OCI-M2 (cell line): ENCODE measurements around the gene ABCG8.

Source experiments
- DNase-seq: peaks from one replicate; lab custom pipeline; 2025; ENCODE audit not compliant: unreplicated experiment; lab: John Stamatoyannopoulos, UW

The ABCG8 gene

GRCh38 chr2:43838560-43839267, at the start of gene ABCG8, which contains the start of gene ABCG5:
TSS of gene ABCG8 (plus strand) at chr2:43838971. CDS start at chr2:43839054, 83 bp downstream.
TSS of gene ABCG5 (minus strand) at chr2:43838839. CDS start at chr2:43838679, 160 bp downstream.
- DNase-seq = no peak

- no peak for DNase-seq
Measured at GRCh38 chr2:43790147-43790546, 48.6 kb upstream of the ABCG8 start.

GRCh38 chr2:43791035-43791765, 47.6 kb upstream of the ABCG8 start:
- DNase-seq = no peak

GRCh38 chr2:43792653-43793052, 46.1 kb upstream of the ABCG8 start:
- no peak for DNase-seq

- no peak for DNase-seq
Measured at GRCh38 chr2:43794956-43795355, 43.8 kb upstream of the ABCG8 start.

GRCh38 chr2:43796206-43796605, 42.6 kb upstream of the ABCG8 start:
- no peak for DNase-seq

- no peak for DNase-seq
Measured at GRCh38 chr2:43798300-43798699, 40.5 kb upstream of the ABCG8 start.

- DNase-seq = no peak
Measured at GRCh38 chr2:43800894-43801293, 37.9 kb upstream of the ABCG8 start.

- DNase-seq = no peak
Measured at GRCh38 chr2:43802135-43802534, 36.6 kb upstream of the ABCG8 start.

GRCh38 chr2:43803113-43803512, 35.7 kb upstream of the ABCG8 start:
- no peak for DNase-seq

GRCh38 chr2:43806719-43807031, 32.1 kb upstream of the ABCG8 start:
- DNase-seq = no peak

GRCh38 chr2:43810452-43810851, 28.3 kb upstream of the ABCG8 start:
- DNase-seq = no peak

GRCh38 chr2:43810888-43811287, 27.9 kb upstream of the ABCG8 start:
- DNase-seq = no peak

GRCh38 chr2:43812006-43812405, 26.8 kb upstream of the ABCG8 start:
- no peak for DNase-seq

GRCh38 chr2:43812947-43813346, 25.8 kb upstream of the ABCG8 start:
- no peak for DNase-seq

GRCh38 chr2:43814711-43815110, 24.1 kb upstream of the ABCG8 start:
- no peak for DNase-seq

- no peak for DNase-seq
Measured at GRCh38 chr2:43818761-43819160, 20.0 kb upstream of the ABCG8 start.

- no peak for DNase-seq
Measured at GRCh38 chr2:43819491-43820163, 19.1 kb upstream of the ABCG8 start.

GRCh38 chr2:43822839-43823238, 15.9 kb upstream of the ABCG8 start:
- DNase-seq = no peak

- DNase-seq = no peak
Measured at GRCh38 chr2:43823751-43824150, 15.0 kb upstream of the ABCG8 start.

- DNase-seq = no peak
Measured at GRCh38 chr2:43824512-43824911, 14.3 kb upstream of the ABCG8 start.

- DNase-seq = no peak
Measured at GRCh38 chr2:43824951-43825493, 13.7 kb upstream of the ABCG8 start.
